H1 (cell line): ENCODE data around the gene PPP2R2B. TPM values are rescaled to one million over a fixed set of nuclear protein-coding genes. Genes with fewer than 3 reads are reported as not detected.

ENCODE experiments used
- CBX5 ChIP-seq: fragments of 300-800, 300-1000 bp; sonication (generic); IDR thresholded peaks from 2 replicates; pipeline ENCODE4 v1.7.1; 2016; ENCODE audit warnings: antibody characterized with exemption, low read length, low read depth
- CHD1 ChIP-seq: IDR thresholded peaks from 2 replicates; pipeline ENCODE4 v1.6.1; 2012; ENCODE audit warnings: low read depth, low read length, improper control_type of control experiment
- CREB1 ChIP-seq: IDR thresholded peaks from 2 replicates; pipeline ENCODE4 v1.6.1; 2012; ENCODE audit warnings: inconsistent platforms
- EGR1 ChIP-seq: IDR thresholded peaks from 2 replicates; pipeline ENCODE4 v1.6.1; 2011; ENCODE audit warnings: low read depth, low read length, borderline replicate concordance
- HDAC2 ChIP-seq, 2 experiments: fragments of 300-600 bp in 1 of 2; sonication (generic) in 1 of 2; IDR thresholded peaks; 2 replicates each; pipeline ENCODE4 v1.6.1; 2011 to 2012; ENCODE audit warnings: low read depth in 2 of 2, low read length in 2 of 2, mild to moderate bottlenecking in 2 of 2, moderate library complexity in 2 of 2, borderline replicate concordance in 1 of 2, inconsistent platforms in 1 of 2
- JUND ChIP-seq: IDR thresholded peaks from 2 replicates; pipeline ENCODE4 v1.6.1; 2011; ENCODE audit warnings: mild to moderate bottlenecking, improper control_type of control experiment, low read length
- NRF1 ChIP-seq: IDR thresholded peaks from 2 replicates; pipeline ENCODE4 v1.6.1; 2011; ENCODE audit warnings: mild to moderate bottlenecking, low read depth, low read length, improper control_type of control experiment
- RFX5 ChIP-seq: IDR thresholded peaks from 2 replicates; pipeline ENCODE4 v1.6.1; 2011; ENCODE audit warnings: low read depth, low read length, improper control_type of control experiment, borderline replicate concordance
- RNF2 ChIP-seq: fragments of 200-900, 300-1000 bp; sonication (generic); IDR thresholded peaks from 2 replicates; pipeline ENCODE4 v1.7.1; 2016; ENCODE audit warnings: borderline replicate concordance, low read depth, mild to moderate bottlenecking, antibody characterized with exemption, low read length; ENCODE audit not compliant: poor library complexity, severe bottlenecking; ENCODE audit errors: missing control alignments
- TAF7 ChIP-seq: optimal IDR thresholded peaks from 2 replicates; pipeline ENCODE3; 2011; ENCODE audit warnings: low read depth, mild to moderate bottlenecking, inconsistent platforms, low read length, moderate library complexity, borderline replicate concordance
- YY1 ChIP-seq: IDR thresholded peaks from 2 replicates; pipeline ENCODE4 v1.6.1; 2011; ENCODE audit warnings: low read depth, mild to moderate bottlenecking, low read length
- polyA plus RNA-seq, 7 experiments: library from polyadenylated mRNA; depleted of rRNA in 3 of 7; stranded (reverse) in 5 of 7; unstranded in 2 of 7; fragments of >200 nt in 5 of 7; fragments of 200-250 nt in 2 of 7; gene quantifications; 1 replicate in 5 of 7; 2 replicates in 1 of 7; 4 replicates in 1 of 7; pipeline versions ENCODE4 v1.2.1 to v1.2.3, GENCODE V29; 2011 to 2013; ENCODE audit warnings: missing spikeins in 2 of 7, mixed read lengths in 2 of 7
- total RNA-seq: library from RNA; stranded (reverse); fragmentation: NEBNext Ultra II Directional; extraction: Animal tissue kit (Norgen Biotek cat#: 25700); gene quantifications from 2 replicates; pipeline ENCODE4 v1.2.1, GENCODE V29; 2021
- TF ChIP-seq, protein P1 (sequence below), 3 experiments: IDR thresholded peaks; 1 replicate in 2 of 3; 2 replicates in 1 of 3; pipeline versions ENCODE4 v1.5.1 to v1.6.1; 2011; ENCODE audit warnings: low read length in 3 of 3, mild to moderate bottlenecking in 3 of 3, inconsistent platforms in 2 of 3, low read depth in 1 of 3, moderate library complexity in 1 of 3; ENCODE audit not compliant: insufficient read depth in 1 of 3; ENCODE audit errors: control extremely low read depth in 1 of 3

PPP2R2B gene
- total and polyA plus RNA-seq, 2 of the 8 experiments (the other 6 are each of a cell fraction or from before 2014, with no cell fraction given) = 21.1 to 37.1 TPM

DNA sequence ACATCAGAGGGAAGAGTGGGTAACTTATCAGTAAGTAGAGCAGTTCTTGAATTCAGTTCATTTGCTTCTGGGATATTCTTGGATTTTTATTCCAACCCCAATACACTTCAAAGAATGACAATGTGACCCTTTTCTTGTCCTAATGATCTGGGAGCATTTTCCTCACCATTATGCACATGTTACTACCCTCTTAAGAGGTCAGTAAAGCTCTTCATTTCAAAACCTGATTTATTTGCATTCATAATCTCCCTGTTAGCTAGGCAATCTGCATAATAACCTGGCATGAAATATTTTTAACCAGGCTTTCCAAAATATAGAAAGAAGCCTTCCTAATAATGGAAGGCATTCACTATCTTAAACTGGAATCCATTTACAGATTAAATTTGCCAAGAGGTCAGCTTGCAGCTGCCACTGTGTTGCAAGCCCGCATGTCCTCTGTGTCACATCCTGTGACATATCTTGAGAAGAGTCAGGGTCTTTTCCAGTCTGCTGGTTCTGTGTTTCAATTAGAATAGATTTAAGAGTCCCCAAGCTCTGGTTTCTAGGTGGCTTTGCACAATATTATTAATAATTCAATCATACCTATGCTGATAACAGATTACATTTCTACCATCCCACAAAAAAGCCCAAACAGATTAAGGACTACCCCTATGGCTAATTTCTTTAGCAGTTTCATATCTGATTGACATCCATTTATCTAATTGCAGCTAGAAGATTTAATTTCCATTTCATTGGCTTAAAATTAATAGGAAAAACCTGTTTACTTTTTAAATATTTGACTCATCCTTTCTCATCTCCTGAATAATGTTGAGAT lies 30.9 kb upstream of the PPP2R2B start (continued):
- TF ChIP-seq, protein P1, sequence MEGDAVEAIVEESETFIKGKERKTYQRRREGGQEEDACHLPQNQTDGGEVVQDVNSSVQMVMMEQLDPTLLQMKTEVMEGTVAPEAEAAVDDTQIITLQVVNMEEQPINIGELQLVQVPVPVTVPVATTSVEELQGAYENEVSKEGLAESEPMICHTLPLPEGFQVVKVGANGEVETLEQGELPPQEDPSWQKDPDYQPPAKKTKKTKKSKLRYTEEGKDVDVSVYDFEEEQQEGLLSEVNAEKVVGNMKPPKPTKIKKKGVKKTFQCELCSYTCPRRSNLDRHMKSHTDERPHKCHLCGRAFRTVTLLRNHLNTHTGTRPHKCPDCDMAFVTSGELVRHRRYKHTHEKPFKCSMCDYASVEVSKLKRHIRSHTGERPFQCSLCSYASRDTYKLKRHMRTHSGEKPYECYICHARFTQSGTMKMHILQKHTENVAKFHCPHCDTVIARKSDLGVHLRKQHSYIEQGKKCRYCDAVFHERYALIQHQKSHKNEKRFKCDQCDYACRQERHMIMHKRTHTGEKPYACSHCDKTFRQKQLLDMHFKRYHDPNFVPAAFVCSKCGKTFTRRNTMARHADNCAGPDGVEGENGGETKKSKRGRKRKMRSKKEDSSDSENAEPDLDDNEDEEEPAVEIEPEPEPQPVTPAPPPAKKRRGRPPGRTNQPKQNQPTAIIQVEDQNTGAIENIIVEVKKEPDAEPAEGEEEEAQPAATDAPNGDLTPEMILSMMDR (IDR thresholded peaks at IDR 0.05; ENCODE audit: control extremely low read depth in 1 of 3, insufficient read depth in 1 of 3, low read depth in 1 of 3, low read length in 3 of 3) = no peak
- no peak for TF ChIP-seq RNF2
- TF ChIP-seq EGR1 = no peak
- TF ChIP-seq CHD1 = no peak
- TF ChIP-seq NRF1 = no peak
- TF ChIP-seq RFX5 = no peak
- no peak for TF ChIP-seq YY1
- TF ChIP-seq CREB1 = no peak
- no peak for TF ChIP-seq HDAC2 (IDR thresholded peaks at IDR 0.05; ENCODE audit: borderline replicate concordance in 1 of 2, low read depth in 2 of 2, low read length in 2 of 2)
- no peak for TF ChIP-seq CBX5
- no peak for TF ChIP-seq TAF7
- TF ChIP-seq JUND = no peak
